Left hindlimb (tissue), 1 donor: ENCODE results near the gene RAB4B.
"Not testable (repeated sequence)": the region's sequence is repeated elsewhere in the genome, so short reads cannot be mapped to it uniquely, and the experiment has no call there.

Source experiments
- DNase-seq: peaks from one replicate; pipeline ENCODE4 v3.0.0-alpha.2; 2018

Gene RAB4B

DNA sequence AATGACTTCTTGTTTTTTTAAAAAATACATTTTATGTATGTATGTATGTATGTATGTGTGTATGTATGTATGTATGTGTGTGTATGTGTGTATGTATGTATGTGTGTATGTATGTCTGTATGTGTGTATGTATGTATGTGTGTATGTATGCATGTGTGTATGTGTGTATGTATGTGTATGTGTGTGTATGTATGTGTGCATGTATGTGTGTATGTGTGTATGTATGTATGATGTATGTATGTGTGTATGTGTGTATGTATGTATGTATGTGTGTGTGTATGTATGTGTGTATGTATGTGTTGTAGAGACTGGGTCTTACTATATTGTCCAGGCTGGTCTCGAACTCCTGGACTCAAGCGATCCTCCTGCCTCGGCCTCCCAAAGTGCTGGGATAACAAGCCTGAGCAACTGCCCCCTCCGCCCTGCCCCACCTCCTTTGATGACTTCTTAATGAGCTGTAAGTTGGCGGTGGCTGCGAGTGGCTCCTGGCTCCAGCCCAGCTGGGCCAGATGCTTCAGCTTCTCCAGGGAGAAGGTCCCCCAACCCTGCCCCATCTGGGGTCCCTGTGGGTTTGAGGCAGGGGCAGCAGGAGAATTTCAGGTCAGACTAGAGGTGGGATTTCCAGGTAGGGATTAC lies 47.5 kb downstream of the RAB4B start:
- DNase-seq: not testable (repeated sequence)

DNA sequence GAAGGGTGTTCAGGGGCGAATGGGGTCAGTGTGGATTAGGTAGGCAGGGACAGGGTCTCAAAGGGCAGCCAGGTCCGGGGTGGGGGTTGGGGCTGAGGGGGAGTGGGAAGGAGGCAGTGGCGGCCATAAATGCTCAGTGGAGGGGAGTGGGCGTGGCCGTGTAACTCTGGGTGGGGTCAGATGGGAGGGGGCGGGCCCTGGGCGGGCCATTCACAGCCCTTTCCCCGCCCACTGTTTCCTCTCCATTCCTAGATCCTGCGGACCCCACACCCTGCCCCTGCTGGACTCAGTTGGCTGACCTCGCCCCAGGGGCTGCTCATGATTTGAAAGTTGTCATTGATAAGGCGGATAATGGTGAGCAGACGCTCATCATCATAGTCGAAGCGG lies 48.3 kb downstream of the RAB4B start:
- DNase-seq: not testable (repeated sequence)

DNA sequence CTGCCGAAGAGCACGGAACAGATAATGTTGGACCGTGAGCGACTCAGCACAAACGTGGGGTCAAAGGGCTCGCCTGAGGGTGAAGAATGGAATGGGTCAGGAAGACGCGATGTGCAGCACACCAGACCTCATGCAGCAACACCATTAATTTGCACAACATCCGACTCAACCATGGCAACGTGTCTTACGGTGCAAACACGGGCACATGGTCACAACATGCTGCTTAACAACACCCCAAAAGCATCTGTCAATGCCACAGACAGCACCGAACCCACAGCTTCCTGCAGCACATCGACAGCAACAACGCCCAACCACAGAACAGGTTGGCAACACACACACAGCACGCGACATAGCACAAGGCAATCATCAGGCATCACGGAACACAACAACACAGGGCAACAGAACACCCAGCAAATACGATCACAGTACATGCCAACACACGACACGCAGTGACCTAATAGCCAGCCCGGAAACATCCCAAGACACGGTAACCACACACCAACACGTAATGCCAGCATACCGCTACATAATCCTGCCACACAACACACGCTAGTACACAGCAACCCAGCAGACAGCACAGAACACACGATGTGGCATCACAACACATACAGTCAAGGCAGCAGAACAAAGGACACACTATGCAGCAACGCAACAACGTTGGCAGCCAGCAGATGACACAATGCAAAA lies 48.8 kb downstream of the RAB4B start:
- DNase-seq: not testable (repeated sequence)

DNA sequence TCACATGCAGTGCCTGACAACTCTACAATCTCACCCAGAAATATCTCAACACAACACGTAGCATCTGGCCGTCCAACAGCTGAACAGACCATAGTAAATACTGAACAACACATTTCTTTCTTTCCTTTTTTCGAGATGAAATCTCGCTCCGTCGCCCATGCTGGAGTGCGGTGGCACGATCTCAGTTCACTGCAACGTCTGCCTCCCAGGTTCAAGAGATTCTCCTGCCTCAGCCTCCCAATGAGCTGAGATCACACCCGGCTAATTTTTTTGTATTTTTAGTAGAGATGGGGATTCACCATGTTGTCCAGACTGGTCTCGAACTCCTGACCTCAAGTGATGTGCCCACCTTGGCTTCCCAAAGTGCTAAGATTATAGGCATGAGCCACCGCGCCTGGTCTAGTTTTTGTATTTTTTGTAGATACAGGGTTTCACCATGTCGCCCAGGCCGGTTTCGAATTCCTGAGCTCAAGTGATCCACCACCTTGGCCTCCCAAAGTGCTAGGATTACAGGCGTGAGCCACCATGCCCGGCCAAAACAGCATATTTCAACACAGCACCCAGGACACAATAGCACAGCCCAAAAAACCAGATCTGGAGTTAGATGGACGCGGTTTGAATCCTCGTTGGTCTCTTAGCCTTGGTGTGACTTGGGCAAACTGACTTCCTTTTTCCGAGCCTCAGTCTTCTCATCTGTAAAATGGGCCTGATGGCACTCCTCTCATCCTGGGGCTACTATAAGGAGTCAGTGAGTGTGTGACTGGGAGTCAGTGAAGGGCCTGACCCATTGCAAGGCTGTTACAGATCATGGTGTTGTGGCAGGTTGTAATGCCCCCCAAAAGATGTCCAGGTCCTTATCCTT lies 49.6 kb downstream of the RAB4B start:
- no peak for DNase-seq

DNA sequence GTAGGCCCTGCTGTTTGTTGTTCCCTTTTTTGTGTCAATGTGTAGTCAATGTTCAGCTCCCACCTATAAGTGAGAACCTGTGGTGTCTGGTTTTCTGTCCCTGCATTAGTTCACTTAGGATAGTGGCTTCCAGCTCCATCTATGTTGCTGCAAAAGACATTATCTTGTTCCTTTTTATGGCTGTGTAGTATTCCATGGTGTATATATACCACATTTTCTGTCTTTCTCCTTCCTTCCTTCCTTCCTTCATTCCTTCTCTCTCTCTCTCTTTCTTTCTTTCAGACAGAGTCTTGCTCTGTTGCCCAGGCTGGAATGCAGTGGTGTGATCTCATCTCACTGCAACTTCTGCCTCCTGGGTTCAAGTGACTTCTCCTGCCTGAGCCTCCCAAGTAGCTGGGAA lies 51.2 kb downstream of the RAB4B start:
- no peak for DNase-seq

DNA sequence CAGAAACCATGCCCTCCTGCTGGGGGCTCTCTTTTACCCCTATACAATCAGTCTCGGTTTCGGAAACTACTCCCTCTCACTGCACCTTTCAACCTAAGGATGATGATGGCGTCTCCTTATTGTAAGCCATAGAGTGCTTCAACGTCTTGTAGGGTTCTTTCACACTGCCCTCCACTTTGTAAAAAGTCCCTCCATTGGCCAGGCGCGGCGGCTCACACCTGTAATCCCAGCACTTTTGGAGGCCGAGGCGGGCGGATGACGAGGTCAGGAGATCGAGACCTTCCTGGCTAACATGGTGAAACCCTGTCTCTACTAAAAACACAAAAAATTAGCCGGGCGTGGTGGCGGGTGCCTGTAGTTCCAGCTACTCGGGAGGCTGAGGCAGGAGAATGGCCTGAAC lies 52.7 kb downstream of the RAB4B start:
- DNase-seq: not testable (repeated sequence)

DNA sequence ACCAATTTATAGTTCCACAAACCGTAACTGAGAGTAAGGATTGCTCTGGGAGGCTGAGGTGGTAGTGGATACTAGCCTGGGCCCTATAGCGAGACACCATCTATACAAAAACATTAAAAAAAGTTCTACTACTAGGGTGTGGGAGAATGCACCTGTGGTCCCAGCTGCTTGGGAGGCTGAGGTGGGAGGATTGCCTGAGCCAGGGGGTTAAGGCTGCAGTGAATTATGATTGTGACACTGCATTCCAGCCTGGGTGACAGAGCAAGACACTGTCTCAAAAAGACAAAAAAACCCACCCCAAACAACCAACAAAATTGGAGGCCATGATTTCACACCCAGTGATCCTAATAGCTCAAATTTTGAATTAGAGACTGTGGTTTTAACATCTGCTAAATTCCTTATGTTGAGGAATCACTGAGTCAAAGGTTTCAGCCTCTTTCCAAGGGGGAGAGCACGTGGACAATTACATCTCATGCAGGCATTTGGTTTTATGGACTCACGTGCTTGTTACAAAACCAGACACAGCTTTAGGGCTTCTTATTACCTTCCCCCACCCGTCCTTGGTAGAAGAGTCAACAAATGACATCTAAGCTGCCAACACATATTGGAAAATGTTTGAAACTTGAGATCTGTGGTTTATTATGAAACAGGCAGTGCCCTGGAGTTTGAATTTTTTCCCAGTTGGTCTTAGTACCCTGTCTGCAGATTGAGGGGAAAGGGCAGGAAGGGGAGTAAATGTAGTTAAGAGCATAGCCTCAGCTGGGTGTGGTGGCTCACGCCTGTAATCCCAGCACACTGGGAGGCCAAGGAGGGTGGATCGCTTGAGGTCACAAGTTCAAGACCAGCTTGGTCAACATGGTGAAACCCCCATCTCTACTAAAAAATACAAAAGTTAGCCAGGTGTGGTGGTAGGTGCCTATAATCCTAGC lies 53.7 kb downstream of the RAB4B start:
- DNase-seq: no peak

DNA sequence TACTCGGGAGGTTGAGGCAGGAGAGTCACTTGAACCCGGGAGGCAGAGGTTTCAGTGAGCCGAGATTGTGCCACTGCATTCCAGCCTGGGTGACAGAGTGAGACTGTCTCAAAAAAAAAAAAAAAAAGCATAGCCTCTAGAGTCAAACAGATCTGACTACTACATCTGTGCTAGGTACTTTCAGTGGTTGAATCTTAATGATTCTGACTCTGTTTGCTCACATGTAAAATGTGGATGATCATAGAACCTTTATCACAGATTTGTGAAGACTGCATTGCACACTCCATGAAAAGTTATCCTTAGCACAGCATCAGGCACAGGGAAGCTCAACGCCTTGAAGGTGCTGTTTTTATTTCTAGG lies 54.4 kb downstream of the RAB4B start:
- not testable (repeated sequence) for DNase-seq

DNA sequence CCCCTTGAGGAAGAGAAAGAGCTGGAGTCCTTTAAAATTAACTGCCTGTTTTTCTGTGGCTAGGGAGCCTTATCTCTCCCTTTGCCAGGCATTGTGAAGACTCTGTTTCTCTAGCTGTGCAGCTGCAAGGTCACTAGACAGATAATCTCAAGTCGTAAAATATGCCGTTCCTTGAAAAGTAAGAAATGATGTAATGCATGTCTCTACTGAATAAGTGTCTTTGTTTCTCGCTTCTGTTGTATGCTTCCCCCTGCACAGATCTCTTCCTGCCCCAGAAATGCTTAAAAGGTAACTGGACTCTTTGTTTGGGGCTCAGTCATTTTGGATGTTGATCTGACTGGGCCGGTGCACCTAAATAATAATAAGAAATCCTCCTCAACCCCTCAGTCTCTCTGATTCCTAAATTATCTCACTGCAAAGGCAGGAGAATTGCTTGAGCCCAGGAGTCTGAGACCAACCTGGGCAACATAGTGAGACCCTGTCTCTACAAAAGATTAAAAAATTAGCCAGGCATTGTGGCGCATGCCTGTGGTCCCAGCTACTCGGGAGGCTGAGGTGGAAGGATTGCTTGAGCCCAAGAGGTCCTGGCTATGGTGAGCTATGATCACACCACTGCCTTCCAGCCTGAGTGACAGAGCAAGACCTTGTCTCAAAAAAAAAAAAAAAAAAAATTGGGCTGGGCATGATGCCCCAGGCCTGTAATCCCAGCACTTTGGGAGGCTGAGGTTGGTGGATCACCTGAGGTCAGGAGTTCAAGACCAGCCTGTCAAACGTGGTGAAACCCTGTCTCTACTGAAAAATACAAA lies 55.9 kb downstream of the RAB4B start:
- DNase-seq: not testable (repeated sequence)

DNA sequence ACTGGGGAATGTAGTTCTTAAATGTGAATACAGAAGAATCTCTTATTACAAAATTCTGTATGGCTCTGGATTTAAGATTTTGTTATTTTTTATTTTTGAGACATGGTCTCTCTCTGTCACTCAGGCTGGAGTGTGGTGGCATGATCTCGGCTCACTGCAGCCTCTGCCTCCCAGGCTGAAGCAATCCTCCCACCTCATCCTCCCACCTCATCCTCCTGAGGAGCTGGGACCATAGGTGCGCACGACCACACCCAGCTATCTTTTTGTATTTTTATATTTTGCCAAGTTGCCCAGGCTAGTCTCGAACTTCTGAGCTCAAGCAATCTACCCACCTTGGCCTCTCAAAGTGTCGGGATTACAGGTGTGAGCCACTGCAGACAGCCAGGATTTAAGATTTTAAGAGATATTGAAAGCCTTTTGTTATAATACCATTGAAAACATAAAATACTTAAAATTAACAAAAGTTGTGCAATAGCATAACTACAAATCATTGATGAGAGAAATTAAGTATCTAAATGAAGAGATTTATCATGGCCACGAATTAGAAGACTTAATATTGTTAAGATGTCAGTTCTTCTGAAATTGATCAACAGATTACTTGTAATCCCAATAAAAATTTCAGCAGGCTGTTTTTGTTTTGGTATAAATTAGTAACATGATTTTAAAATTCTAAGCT lies 58.8 kb downstream of the RAB4B start:
- no peak for DNase-seq

DNA sequence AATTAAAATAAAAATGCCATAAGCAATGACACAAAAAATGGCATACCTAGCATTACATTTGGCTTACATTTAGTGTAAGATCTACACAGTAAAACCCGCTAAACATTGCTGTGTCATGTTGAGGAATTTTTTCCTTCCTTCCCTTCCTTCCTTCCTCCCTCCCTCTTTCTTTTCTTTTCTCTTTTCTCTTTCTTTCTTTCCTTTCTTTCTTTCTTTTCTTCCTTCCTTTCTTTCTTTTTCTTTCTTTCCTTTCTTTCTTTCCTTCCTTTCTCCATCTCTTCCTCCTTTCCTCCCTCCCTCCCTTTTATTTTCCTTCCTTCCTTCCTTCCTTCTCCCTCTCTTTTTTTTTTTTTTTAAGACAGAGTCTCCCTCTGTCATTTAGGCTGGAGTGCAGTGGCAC lies 60.4 kb downstream of the RAB4B start:
- DNase-seq: not testable (repeated sequence)

DNA sequence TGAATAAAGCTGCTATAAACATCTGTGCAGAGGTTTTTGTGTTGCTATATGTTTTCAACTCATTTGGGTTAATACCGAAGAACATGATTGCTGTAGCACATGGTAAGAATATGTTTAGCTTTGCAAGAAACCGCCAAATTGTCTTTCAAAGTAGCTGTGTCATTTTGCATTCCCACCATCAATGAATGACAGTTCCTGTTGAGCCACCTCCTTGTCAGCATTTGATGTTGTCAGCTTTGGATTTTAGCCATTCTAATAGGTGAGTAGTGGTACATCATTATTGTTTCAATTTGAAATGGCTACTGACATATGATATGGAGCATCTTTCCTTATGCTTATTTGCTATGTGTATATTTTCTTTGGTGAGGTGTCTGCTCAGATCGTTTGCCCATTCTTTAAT lies 64.0 kb downstream of the RAB4B start:
- DNase-seq: not testable (repeated sequence)

DNA sequence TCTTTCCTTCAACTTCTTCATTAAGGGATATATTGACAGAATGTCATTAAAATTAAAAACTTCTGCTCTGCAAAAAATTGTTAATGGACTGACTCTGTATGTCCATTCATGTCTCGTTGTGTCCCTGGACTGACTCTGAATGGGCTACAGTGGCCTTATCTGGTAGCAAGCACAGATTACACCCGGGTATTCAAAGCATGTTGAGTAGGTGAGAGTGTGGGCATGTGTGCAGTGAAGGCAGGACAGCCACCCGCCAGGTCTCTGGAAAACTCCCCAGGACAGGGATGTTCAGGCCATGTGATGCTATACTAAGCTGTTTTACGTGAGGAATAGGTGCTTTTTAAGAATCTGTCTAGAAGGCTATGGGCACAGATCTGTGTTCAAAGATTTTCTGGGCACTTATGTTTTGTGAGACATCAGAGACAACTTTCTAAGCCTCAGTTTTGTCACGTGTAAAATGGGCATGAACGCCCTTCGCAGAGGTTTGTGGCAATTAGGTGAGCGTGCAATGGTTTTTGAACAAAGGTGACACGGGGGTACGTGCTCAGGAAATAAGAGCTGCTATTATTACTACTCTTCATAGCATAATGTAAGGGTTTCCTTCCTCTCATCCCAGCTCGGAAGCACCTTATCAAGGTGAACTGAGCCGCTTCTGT lies 65.1 kb downstream of the RAB4B start:
- not testable (repeated sequence) for DNase-seq

DNA sequence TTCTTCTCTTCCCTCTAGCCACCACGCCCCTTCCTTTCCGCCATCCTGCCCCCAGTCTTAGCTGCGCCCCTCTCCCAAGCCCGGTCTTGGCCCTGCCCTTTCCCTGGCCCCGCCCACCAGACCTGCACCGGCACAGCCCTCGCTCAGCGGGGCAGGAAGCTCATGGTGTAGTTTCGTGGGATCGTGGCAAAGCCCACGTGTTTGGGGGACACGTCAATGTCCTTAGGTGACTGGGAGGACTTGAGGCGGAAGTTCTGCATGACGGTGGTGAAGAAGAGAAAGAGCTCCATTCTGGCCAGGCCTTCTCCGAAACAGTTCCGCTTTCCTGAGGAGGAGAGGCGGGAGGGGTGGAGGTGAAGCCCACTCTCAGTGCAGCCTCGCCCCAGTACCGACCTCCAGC lies 65.6 kb downstream of the RAB4B start:
- not testable (repeated sequence) for DNase-seq
